Right lobe of liver (tissue), 6 donors: Measurements from ENCODE around the gene KIF26A. TPM values are rescaled to one million over a fixed set of nuclear protein-coding genes. Genes with fewer than 3 reads are reported as not detected.

ENCODE experiments used
- ATAC-seq, 4 donors: fragments of 200-7000 bp; cut with Tn5 transposase; one replicate each; pipeline ENCODE4 v1.9.1; 2020; ENCODE audit warnings: mild to moderate bottlenecking in 4 of 4, moderate library complexity in 4 of 4
- DNase-seq, 3 donors: peaks; one replicate each; pipeline ENCODE4 v3.0.0-alpha.2; 2020
- H3K27ac ChIP-seq, 3 donors: fragments of 200-600 bp; one replicate each; pipeline ENCODE4 v1.8.0; 2022
- H3K27me3 ChIP-seq, 2 donors: fragments of 200-600 bp; one replicate each; pipeline ENCODE4 v1.8.0; 2022
- H3K36me3 ChIP-seq, 4 donors: fragments of 200-600 bp; sonication (generic) in 1 of 4; one replicate each; pipeline versions ENCODE4 v1.5.1 to v1.8.0; 2017 to 2022; ENCODE audit warnings: control low read depth in 1 of 4
- H3K4me1 ChIP-seq, 4 donors: fragments of 200-600 bp; sonication (generic) in 1 of 4; one replicate each; pipeline versions ENCODE4 v1.5.1 to v1.8.0; 2017 to 2022; ENCODE audit warnings: control low read depth in 1 of 4
- H3K4me3 ChIP-seq, 3 donors: fragments of 200-600 bp; one replicate each; pipeline ENCODE4 v1.8.0; 2022
- H3K9me3 ChIP-seq, 4 donors: fragments of 200-600 bp; sonication (generic) in 1 of 4; one replicate each; pipeline versions ENCODE4 v1.5.1 to v1.8.0; 2017 to 2022; ENCODE audit warnings: control low read depth in 1 of 4
- CTCF ChIP-seq, 4 donors: fragments of 200-600 bp in 3 of 4; fragments of 450-650 bp in 1 of 4; IDR thresholded peaks; one replicate each; pipeline versions ENCODE4 v1.5.1 to v1.8.0; 2016 to 2022; ENCODE audit warnings: antibody characterized with exemption in 4 of 4, mild to moderate bottlenecking in 2 of 4
- POLR2A ChIP-seq: fragments of 450-650 bp; IDR thresholded peaks from one replicate; pipeline ENCODE4 v1.6.1; 2017; ENCODE audit warnings: antibody characterized with exemption, mild to moderate bottlenecking
- WGBS: methylation state at CpG from one replicate; pipeline ENCODE4 v1.1.6; 2018; ENCODE audit warnings: low coverage, low lambda C conversion rate; ENCODE audit not compliant: insufficient coverage; ENCODE audit errors: missing lambda C conversion rate; 5-methylcytosine and 5-hydroxymethylcytosine counted together
- intact Hi-C, 2 donors: fragments of 100-400 bp; cut with DNase I; formaldehyde crosslinking; loops; one replicate each; pipeline versions ENCODE4 v1.11.2 to v1.14.1; 2022
- total RNA-seq, 6 experiments: library from RNA; depleted of rRNA in 2 of 6; stranded (reverse); fragments of >200 nt in 2 of 6; fragmentation: NEBNext Ultra II Directional in 3 of 6; extraction: Animal tissue kit (Norgen Biotek cat#: 25700) in 3 of 6; gene quantifications; one replicate each; pipeline versions ENCODE4 v1.1.0 to v1.2.4, GENCODE V29; 2016 to 2023
- donor health status: DM: no; HTN: yes; CAD: no.
- donor health status: DM: no; HTN: no; CAD: no.
- donor health status: DM: no; HTN: no; CAD: no.
- donor health status: DM: no; HTN: yes; CAD: no.
- donor health status: DM: no; HTN: yes; CAD: no.

The KIF26A gene
- total RNA-seq, 6 experiments from 2014 or later: 0.79 to 1.5 (median 1.1) TPM

DNA sequence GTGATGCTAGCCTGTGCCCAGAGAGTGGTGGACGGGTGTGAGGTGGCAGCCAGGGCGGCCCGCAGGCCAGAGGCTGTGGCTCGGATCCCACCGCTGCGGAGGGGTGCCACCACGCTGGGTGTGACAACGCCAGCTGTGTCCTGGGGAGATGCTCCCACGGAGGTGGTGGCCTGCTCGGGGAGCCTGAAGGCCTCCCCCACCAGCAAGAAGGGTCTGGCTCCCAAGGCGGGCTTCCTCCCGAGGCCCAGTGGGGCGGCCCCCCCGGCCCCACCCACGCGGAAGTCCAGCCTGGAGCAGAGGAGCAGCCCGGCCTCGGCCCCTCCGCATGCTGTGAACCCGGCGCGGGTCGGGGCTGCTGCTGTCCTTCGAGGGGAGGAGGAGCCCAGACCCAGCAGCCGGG, 38.2 kb downstream of the KIF26A start:
- no peak overlapping the region for H3K27ac ChIP-seq
- ATAC-seq: no peak
- intact Hi-C loops: no loop called here
- no peak overlapping the region for H3K4me3 ChIP-seq
- H3K9me3 ChIP-seq: no peaks in the 10 kb centered on the region
- H3K4me1 ChIP-seq: no peaks in the 10 kb centered on the region
- H3K27me3 ChIP-seq: no peaks in the 10 kb centered on the region
- no peaks in the 10 kb centered on the region for H3K36me3 ChIP-seq
- DNase-seq: no peak
- whole genome bisulfite sequencing: no CpG with 5 or more reads among the region's 25 CpGs
- no peak for TF ChIP-seq CTCF (IDR thresholded peaks at IDR 0.05)
- no peak for TF ChIP-seq POLR2A

- Histone ChIP-seq H3K27ac (no peak overlapping the region), H3K4me3 (no peak overlapping the region), H3K9me3 (no peaks in the 10 kb centered on the region), H3K27me3 (no peaks in the 10 kb centered on the region), H3K4me1 (no peaks in the 10 kb centered on the region), H3K36me3 (no peaks in the 10 kb centered on the region)
- DNase-seq (no peak), ATAC-seq (no peak)
- intact Hi-C loops: no loop called here
- WGBS: no CpG with 5 or more reads among the region's 38 CpGs
- no peak for TF ChIP-seq POLR2A
- no peak for TF ChIP-seq CTCF (IDR thresholded peaks at IDR 0.05)
Measured at GRCh38 chr14:104177411-104177810, 39.0 kb downstream of the KIF26A start.

DNA sequence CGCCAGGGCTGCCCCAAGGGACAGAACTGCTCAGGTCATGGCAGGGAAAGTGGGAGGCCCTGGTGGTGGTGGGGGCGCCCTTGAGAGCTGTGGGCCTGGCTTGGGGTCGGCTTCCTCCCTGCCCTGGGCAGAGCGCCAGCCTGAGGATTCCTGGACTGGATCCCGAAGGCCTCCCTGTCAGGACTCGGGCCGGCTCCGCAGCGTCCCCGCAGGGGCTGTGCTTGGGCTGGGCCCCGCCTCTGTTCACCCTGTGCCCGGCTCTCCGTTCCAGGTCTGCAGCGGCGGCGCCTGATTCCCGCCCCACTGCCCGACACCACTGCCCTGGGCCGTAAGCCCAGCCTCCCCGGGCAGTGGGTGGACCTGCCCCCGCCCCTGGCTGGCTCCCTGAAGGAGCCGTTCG, 39.9 kb downstream of the KIF26A start:
- DNase-seq: no peak
- ATAC-seq: no peak
- Histone ChIP-seq H3K27ac (no peak overlapping the region), H3K4me3 (no peak overlapping the region), H3K27me3 (no peaks in the 10 kb centered on the region), H3K9me3 (no peaks in the 10 kb centered on the region), H3K4me1 (no peaks in the 10 kb centered on the region), H3K36me3 (no peaks in the 10 kb centered on the region)
- TF ChIP-seq CTCF (IDR thresholded peaks at IDR 0.05) (no peak), POLR2A (no peak)
- intact Hi-C loops: no loop called here
- 100% methylated on average over 2 of the region's 23 CpGs for WGBS

GRCh38 chr14:104179126-104179525, 40.7 kb downstream of the KIF26A start:
- no peaks in the 10 kb centered on the region for H3K27me3 ChIP-seq
- H3K27ac ChIP-seq: no peak overlapping the region
- H3K36me3 ChIP-seq: no peaks in the 10 kb centered on the region
- H3K4me3 ChIP-seq: no peak overlapping the region
- ATAC-seq (no peak), DNase-seq (no peak)
- intact Hi-C loops: no loop called here
- no CpG with 5 or more reads among the region's 21 CpGs for WGBS
- no peaks in the 10 kb centered on the region for H3K9me3 ChIP-seq
- no peaks in the 10 kb centered on the region for H3K4me1 ChIP-seq
- TF ChIP-seq POLR2A (no peak), CTCF (IDR thresholded peaks at IDR 0.05) (no peak)

GRCh38 chr14:104179564-104180129, 41.3 kb downstream of the KIF26A start:
- intact Hi-C loops: no loop called here
- DNase-seq (no peak), ATAC-seq (no peak)
- no peaks in the 10 kb centered on the region for H3K9me3 ChIP-seq
- TF ChIP-seq CTCF (IDR thresholded peaks at IDR 0.05) (no peak), POLR2A (no peak)
- WGBS: 82% methylated on average over 17 of the region's 42 CpGs
- no peak overlapping the region for H3K27ac ChIP-seq
- H3K27me3 ChIP-seq: no peaks in the 10 kb centered on the region
- H3K4me3 ChIP-seq: no peak overlapping the region
- no peaks in the 10 kb centered on the region for H3K36me3 ChIP-seq
- H3K4me1 ChIP-seq: no peaks in the 10 kb centered on the region
